HCT116 (cell line): ENCODE measurements around the gene LNPEP. TPM values are rescaled to one million over a fixed set of nuclear protein-coding genes. Genes with fewer than 3 reads are reported as not detected.

Experiments
- ATAC-seq: fragments of 200-7000 bp; cut with Tn5 transposase; 2 replicates; pipeline ENCODE4 v1.9.1; 2020; ENCODE audit warnings: mild to moderate bottlenecking, moderate library complexity
- BruUV-seq: library from RNA; stranded (reverse); fragments of 400-500 nt; replicated peaks from 2 replicates; lab custom pipeline; 2021; lab: Mats Ljungman, UMichigan
- CTCF ChIA-PET: fragments of 300-600 bp; sonication (Branson Sonifier 250); formaldehyde crosslinking; loops from one replicate; lab custom pipeline; 2021; ENCODE audit warnings: antibody characterized with exemption; lab: Charles Lee
- POLR2A ChIA-PET: fragments of 300-600, 350-600 bp; sonication (Branson Sonifier 250); formaldehyde crosslinking; loops from one replicate; lab custom pipeline; 2021; ENCODE audit warnings: antibody characterized with exemption; lab: Charles Lee
- RAD21 ChIA-PET, 2 experiments: fragments of 300-600 bp; sonication (Branson Sonifier 250); formaldehyde crosslinking; loops; one replicate each; lab custom pipeline; 2023; ENCODE audit warnings: low total read pairs in 2 of 2; ENCODE audit not compliant: uncharacterized antibody in 2 of 2, unreplicated experiment in 2 of 2, low non-redundant PET in 1 of 2; lab: Charles Lee
- DNase-seq: peaks from one replicate; pipeline ENCODE4 v3.0.0-alpha.2; 2010; ENCODE audit warnings: low read depth, low spot score
- H2AFZ ChIP-seq: fragments of 200-600 bp; shearing (Covaris generic), sonication (generic); 2 replicates; pipeline ENCODE4 v1.6.1; 2017; ENCODE audit warnings: low read depth, mixed run types, mixed read lengths, antibody characterized with exemption, low read length; ENCODE audit not compliant: poor library complexity, severe bottlenecking
- H3K27ac ChIP-seq: 2 replicates; pipeline ENCODE4 v1.5.1; 2012; ENCODE audit warnings: low read depth, low read length
- H3K27me3 ChIP-seq: fragments of 200-600 bp; sonication (generic); 2 replicates; pipeline ENCODE4 v1.6.1; 2016; ENCODE audit warnings: mixed run types, low read length, mixed read lengths; ENCODE audit not compliant: insufficient read depth
- H3K36me3 ChIP-seq, 2 experiments: fragments of 200-500 bp in 1 of 2; fragments of 200-600 bp in 1 of 2; sonication (Bioruptor generic) in 1 of 2; sonication (generic) in 1 of 2; 2 replicates each; pipeline versions ENCODE4 v1.5.1 to v1.6.1; 2014 to 2016; ENCODE audit warnings: low read length in 2 of 2, inconsistent platforms in 1 of 2, mixed read lengths in 1 of 2, mixed run types in 1 of 2; ENCODE audit not compliant: insufficient read depth in 2 of 2, control insufficient read depth in 1 of 2
- H3K4me1 ChIP-seq, 2 experiments: fragments of 200-600 bp in 1 of 2; sonication (generic) in 1 of 2; 2 replicates each; pipeline versions ENCODE4 v1.5.1 to v1.6.1; 2012 to 2017; ENCODE audit warnings: low read length in 2 of 2, inconsistent platforms in 1 of 2, mild to moderate bottlenecking in 1 of 2, mixed read lengths in 1 of 2, mixed run types in 1 of 2, moderate library complexity in 1 of 2; ENCODE audit not compliant: insufficient read depth in 2 of 2, control insufficient read depth in 1 of 2
- H3K4me2 ChIP-seq: fragments of 200-600 bp; sonication (generic); 2 replicates; pipeline ENCODE4 v1.6.1; 2017; ENCODE audit warnings: mixed run types, low read length, mixed read lengths
- H3K4me3 ChIP-seq, 2 experiments: fragments of 200-600 bp in 1 of 2; sonication (generic) in 1 of 2; replicated peaks in 1 of 2; 2 replicates each; pipeline ENCODE4 v1.5.1; 2011 to 2016; ENCODE audit warnings: low read length in 2 of 2, control low read depth in 1 of 2, low read depth in 1 of 2, mild to moderate bottlenecking in 1 of 2, mixed read lengths in 1 of 2, mixed run types in 1 of 2
- H3K79me2 ChIP-seq: fragments of 200-600 bp; sonication (generic); 2 replicates; pipeline ENCODE4 v1.6.1; 2017; ENCODE audit warnings: mild to moderate bottlenecking, mixed run types, low read length, moderate library complexity, mixed read lengths; ENCODE audit not compliant: insufficient read depth
- H3K9ac ChIP-seq: fragments of 200-600 bp; sonication (generic); 2 replicates; pipeline ENCODE4 v1.6.1; 2016; ENCODE audit warnings: low read length, mixed read lengths
- H3K9me2 ChIP-seq: fragments of 200-600 bp; sonication (generic), shearing (Covaris generic); 2 replicates; pipeline ENCODE4 v1.6.1; 2017; ENCODE audit warnings: mixed run types, mild to moderate bottlenecking, moderate library complexity; ENCODE audit not compliant: insufficient read depth
- H3K9me3 ChIP-seq, 2 experiments: fragments of 200-500 bp in 1 of 2; fragments of 200-600 bp in 1 of 2; sonication (Bioruptor generic) in 1 of 2; sonication (generic) in 1 of 2; 2 replicates each; pipeline ENCODE4 v1.6.1; 2014 to 2017; ENCODE audit warnings: low read length in 2 of 2, mixed read lengths in 2 of 2, inconsistent platforms in 1 of 2, low read depth in 1 of 2, mild to moderate bottlenecking in 1 of 2, mixed run types in 1 of 2, moderate library complexity in 1 of 2; ENCODE audit not compliant: control insufficient read depth in 1 of 2, insufficient read depth in 1 of 2
- H4K20me1 ChIP-seq: fragments of 200-600 bp; sonication (generic), shearing (Covaris generic); 2 replicates; pipeline ENCODE4 v1.6.1; 2017; ENCODE audit warnings: mixed run types, mild to moderate bottlenecking, moderate library complexity; ENCODE audit not compliant: insufficient read depth
- CEBPB ChIP-seq: IDR thresholded peaks from 2 replicates; pipeline ENCODE4 v1.6.1; 2012; ENCODE audit warnings: low read depth
- EGR1 ChIP-seq: IDR thresholded peaks from 2 replicates; pipeline ENCODE4 v1.6.1; 2012; ENCODE audit warnings: low read depth
- ELF1 ChIP-seq: IDR thresholded peaks from 2 replicates; pipeline ENCODE4 v1.6.1; 2012; ENCODE audit warnings: low read depth, borderline replicate concordance
- EZH2 ChIP-seq: fragments of 200-600 bp; sonication (generic); IDR thresholded peaks from 2 replicates; pipeline ENCODE4 v1.6.1; 2017; ENCODE audit warnings: antibody characterized with exemption, mixed run types
- EZH2phosphoT487 ChIP-seq: fragments of 200-600 bp; IDR thresholded peaks from 2 replicates; pipeline ENCODE4 v1.6.1; 2018; ENCODE audit warnings: antibody characterized with exemption, borderline replicate concordance
- FOSL1 ChIP-seq: IDR thresholded peaks from 2 replicates; pipeline ENCODE4 v1.6.1; 2012; ENCODE audit warnings: low read depth
- JUND ChIP-seq: IDR thresholded peaks from 2 replicates; pipeline ENCODE4 v1.6.1; 2012
- POLR2A ChIP-seq: IDR thresholded peaks from 2 replicates; pipeline ENCODE4 v1.7.0; 2011; ENCODE audit warnings: borderline replicate concordance; ENCODE audit not compliant: insufficient read depth, insufficient read length; ENCODE audit errors: extremely low read depth
- POLR2AphosphoS5 ChIP-seq: IDR thresholded peaks from 2 replicates; pipeline ENCODE4 v1.6.1; 2011; ENCODE audit warnings: mild to moderate bottlenecking, low read depth, low read length, moderate library complexity
- RAD21 ChIP-seq: IDR thresholded peaks from 2 replicates; pipeline ENCODE4 v1.6.1; 2012; ENCODE audit warnings: low read depth, mild to moderate bottlenecking
- REST ChIP-seq: IDR thresholded peaks from 2 replicates; pipeline ENCODE4 v1.6.1; 2012; ENCODE audit warnings: low read depth
- SIN3A ChIP-seq: IDR thresholded peaks from 2 replicates; pipeline ENCODE4 v1.6.1; 2012; ENCODE audit warnings: low read depth
- SP1 ChIP-seq: IDR thresholded peaks from 2 replicates; pipeline ENCODE4 v1.6.1; 2012; ENCODE audit warnings: low read depth
- SRF ChIP-seq: IDR thresholded peaks from 2 replicates; pipeline ENCODE4 v1.6.1; 2012; ENCODE audit warnings: low read depth
- TCF7L2 ChIP-seq: IDR thresholded peaks from 2 replicates; pipeline ENCODE4 v1.7.0; 2011; ENCODE audit warnings: borderline replicate concordance, inconsistent platforms; ENCODE audit not compliant: insufficient read depth, insufficient read length; ENCODE audit errors: extremely low read depth
- YY1 ChIP-seq: IDR thresholded peaks from 2 replicates; pipeline ENCODE4 v1.6.1; 2011; ENCODE audit warnings: low read length, low read depth, moderate library complexity, mild to moderate bottlenecking; ENCODE audit not compliant: insufficient replicate concordance; ENCODE audit errors: extremely low read depth
- ZFX ChIP-seq: fragments of 450-650 bp; IDR thresholded peaks from 2 replicates; pipeline ENCODE4 v1.6.1; 2017
- ZNF274 ChIP-seq: fragments of 200-500 bp; sonication (Bioruptor generic); IDR thresholded peaks from 2 replicates; pipeline ENCODE4 v1.6.1; 2014; ENCODE audit warnings: mild to moderate bottlenecking, low read depth, low read length, inconsistent platforms
- intact Hi-C: fragments of 100-400 bp; cut with micrococcal nuclease; formaldehyde crosslinking; loops from 2 replicates; pipeline ENCODE4 v1.10.0; 2022
- total RNA-seq: library from RNA; stranded (reverse); gene quantifications from one replicate; pipeline ENCODE4 v1.2.1, GENCODE V29; 2021; ENCODE audit not compliant: unreplicated experiment
- TF ChIP-seq, protein P1 (sequence below): IDR thresholded peaks from 2 replicates; pipeline ENCODE4 v1.6.1; 2012
- TF ChIP-seq, protein P2 (sequence below), 3 experiments: fragments of 200-600 bp in 1 of 3; sonication (generic) in 1 of 3; IDR thresholded peaks in 2 of 3; conservative IDR thresholded peaks in 1 of 3; 2 replicates each; pipeline ENCODE4 v1.5.1; 2012 to 2017; ENCODE audit warnings: low read depth in 2 of 3, low read length in 2 of 3, antibody characterized with exemption in 1 of 3, borderline replicate concordance in 1 of 3, control low read depth in 1 of 3, mild to moderate bottlenecking in 1 of 3, mixed read lengths in 1 of 3, mixed run types in 1 of 3, moderate library complexity in 1 of 3; ENCODE audit not compliant: insufficient read depth in 1 of 3

The LNPEP gene
- total RNA-seq, 1 experiment from 2014 or later: 14.9 TPM

DNA sequence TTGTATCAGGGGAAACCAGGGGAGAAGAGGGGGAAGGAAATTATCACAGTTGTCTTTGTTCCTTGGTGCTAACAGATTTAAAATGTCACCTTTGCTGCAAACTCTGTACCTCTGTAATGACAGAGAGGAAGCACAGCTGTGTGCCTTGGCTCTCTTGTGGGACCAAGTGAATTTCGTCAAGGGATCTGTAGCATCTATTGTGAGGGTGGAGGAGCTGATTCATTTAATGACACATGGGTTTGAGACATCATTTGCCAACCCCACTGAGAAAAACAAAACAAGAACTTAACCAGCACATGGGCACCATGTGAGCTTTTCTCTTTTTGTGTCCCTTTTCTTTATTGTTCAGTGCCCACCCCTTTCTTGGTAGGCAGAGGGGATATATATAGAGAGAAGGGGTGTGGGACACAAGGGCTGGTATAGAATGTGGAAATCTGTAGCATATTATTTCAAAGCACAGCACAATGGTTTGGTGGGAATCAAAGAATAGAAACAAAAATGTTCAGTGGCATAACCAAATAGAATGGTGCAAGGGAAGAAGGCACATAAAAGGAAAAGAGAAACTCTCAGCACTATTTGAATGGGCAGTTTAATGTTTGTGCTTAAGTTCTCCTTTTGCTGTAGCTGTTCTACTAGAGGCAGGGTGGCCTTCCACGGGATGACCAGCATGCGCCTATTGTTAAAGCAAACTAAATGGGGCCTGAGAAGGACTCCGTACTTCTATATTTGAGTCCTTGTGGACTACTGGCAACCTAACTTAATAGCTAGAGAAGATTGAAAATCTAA lies 143.3 kb downstream of the LNPEP start:
- Histone ChIP-seq H2AFZ (no peak overlapping the region), H3K9me2 (no peaks in the 10 kb centered on the region), H3K4me3 (no peak overlapping the region), H3K79me2 (no peaks in the 10 kb centered on the region), H3K4me1 (no peaks in the 10 kb centered on the region), H3K9me3 (no peaks in the 10 kb centered on the region), H3K9ac (no peak overlapping the region), H3K27ac (no peak overlapping the region), H4K20me1 (no peaks in the 10 kb centered on the region), H3K4me2 (no peak overlapping the region), H3K36me3 (no peaks in the 10 kb centered on the region), H3K27me3 (no peaks in the 10 kb centered on the region)
- BruUV-seq: no TSS peak
- CTCF ChIA-PET: no interaction called here
- no peak for ATAC-seq
- intact Hi-C loops: no loop called here
- RAD21 ChIA-PET: no interaction called here
- no peak for DNase-seq
- POLR2A ChIA-PET: no interaction called here
- TF ChIP-seq SRF (no peak), YY1 (no peak), POLR2A (no peak), POLR2AphosphoS5 (no peak), EGR1 (no peak), REST (no peak), JUND (no peak), ZFX (no peak), FOSL1 (no peak), SIN3A (no peak), RAD21 (no peak), EZH2phosphoT487 (no peak), ZNF274 (no peak), SP1 (no peak), CEBPB (no peak), TCF7L2 (no peak), ELF1 (no peak), EZH2 (no peak)
- TF ChIP-seq, protein P1, sequence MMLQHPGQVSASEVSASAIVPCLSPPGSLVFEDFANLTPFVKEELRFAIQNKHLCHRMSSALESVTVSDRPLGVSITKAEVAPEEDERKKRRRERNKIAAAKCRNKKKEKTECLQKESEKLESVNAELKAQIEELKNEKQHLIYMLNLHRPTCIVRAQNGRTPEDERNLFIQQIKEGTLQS: no peak
- TF ChIP-seq, protein P2, sequence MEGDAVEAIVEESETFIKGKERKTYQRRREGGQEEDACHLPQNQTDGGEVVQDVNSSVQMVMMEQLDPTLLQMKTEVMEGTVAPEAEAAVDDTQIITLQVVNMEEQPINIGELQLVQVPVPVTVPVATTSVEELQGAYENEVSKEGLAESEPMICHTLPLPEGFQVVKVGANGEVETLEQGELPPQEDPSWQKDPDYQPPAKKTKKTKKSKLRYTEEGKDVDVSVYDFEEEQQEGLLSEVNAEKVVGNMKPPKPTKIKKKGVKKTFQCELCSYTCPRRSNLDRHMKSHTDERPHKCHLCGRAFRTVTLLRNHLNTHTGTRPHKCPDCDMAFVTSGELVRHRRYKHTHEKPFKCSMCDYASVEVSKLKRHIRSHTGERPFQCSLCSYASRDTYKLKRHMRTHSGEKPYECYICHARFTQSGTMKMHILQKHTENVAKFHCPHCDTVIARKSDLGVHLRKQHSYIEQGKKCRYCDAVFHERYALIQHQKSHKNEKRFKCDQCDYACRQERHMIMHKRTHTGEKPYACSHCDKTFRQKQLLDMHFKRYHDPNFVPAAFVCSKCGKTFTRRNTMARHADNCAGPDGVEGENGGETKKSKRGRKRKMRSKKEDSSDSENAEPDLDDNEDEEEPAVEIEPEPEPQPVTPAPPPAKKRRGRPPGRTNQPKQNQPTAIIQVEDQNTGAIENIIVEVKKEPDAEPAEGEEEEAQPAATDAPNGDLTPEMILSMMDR (IDR thresholded peaks at IDR 0.05 in 2 of 3, conservative IDR thresholded peaks at IDR 0.05 in 1 of 3; ENCODE audit: borderline replicate concordance in 1 of 3, insufficient read depth in 1 of 3, low read depth in 2 of 3, low read length in 2 of 3): no peak
